ENCODE results near the gene RHBDL2. TPM values are rescaled to one million over a fixed set of nuclear protein-coding genes. Genes with fewer than 3 reads are reported as not detected.

The RHBDL2 gene, protein sequence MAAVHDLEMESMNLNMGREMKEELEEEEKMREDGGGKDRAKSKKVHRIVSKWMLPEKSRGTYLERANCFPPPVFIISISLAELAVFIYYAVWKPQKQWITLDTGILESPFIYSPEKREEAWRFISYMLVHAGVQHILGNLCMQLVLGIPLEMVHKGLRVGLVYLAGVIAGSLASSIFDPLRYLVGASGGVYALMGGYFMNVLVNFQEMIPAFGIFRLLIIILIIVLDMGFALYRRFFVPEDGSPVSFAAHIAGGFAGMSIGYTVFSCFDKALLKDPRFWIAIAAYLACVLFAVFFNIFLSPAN
- total RNA-seq (under 1 TPM in 4 of 9 donors, not detected in 5; 0.11 to 0.69 (median 0.44) TPM), polyA plus RNA-seq (under 1 TPM; 0.07 to 0.35 (median 0.24) TPM)
- long read RNA-seq, donor 1, result 0 reads
- long read RNA-seq, donor 2, result 0 reads
- long read RNA-seq, donor 3, result 0 reads
- long read RNA-seq, donor 4, partial matches to known transcripts, result 0 of 1 reads
- long read RNA-seq, donor 4, other reads (novel, unspliced or antisense), result 1 of 1 reads
- long read RNA-seq, donor 5, result 0 reads
- long read RNA-seq, donor 6, partial matches to known transcripts, result 0 of 1 reads
- long read RNA-seq, donor 6, other reads (novel, unspliced or antisense), result 1 of 1 reads
- long read RNA-seq, donor 7, partial matches to known transcripts, result 9 of 24 reads
- long read RNA-seq, donor 7, other reads (novel, unspliced or antisense), result 15 of 24 reads
- long read RNA-seq, donor 8, result 0 reads
- long read RNA-seq, donor 9, result 0 reads
- long read RNA-seq, donor 10, partial matches to known transcripts, result 91 of 122 reads
- long read RNA-seq, donor 10, other reads (novel, unspliced or antisense), result 31 of 122 reads

DNA sequence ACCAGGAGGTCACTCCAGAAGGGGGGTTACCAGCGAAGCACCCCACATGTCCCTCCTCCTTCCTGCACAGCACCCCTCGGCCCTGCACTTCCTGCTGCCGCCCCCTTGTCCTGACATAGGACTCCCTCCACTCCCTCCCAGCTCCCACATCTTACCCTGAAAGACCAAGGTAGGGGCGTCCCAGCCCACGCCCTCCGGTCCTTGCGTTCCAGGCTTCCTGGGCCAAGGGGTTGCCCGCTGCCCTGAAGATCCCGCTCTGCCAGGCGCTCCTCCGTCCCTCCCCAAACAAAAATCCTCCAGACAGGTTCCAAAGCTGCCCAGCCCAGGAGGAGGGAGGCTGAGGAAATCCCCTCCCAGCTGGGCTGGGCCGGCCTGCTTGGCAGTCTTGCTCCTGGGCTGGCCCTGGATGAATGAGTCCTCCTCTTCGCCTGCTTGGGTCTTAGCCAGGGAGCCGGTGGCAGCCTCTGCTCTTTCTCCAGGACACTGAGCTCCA, at the start of gene RHBDL2:
RHBDL2 (minus strand) TSS at position 304 of the 493 bp plus-strand sequence. CDS start 22,618 bp downstream, outside the sequence.
- Histone ChIP-seq H3K4me3 (peak within 1 kb of the TSS in 2 of 4 donors; percentile 10 to 52), H3K27ac (no peak within 1 kb of the TSS), H3K36me3 (replicated peaks in 1 of 2) (no peaks in the 10 kb centered on the region), H3K27me3 (no peaks in the 10 kb centered on the region), H3K9me3 (replicated peaks in 1 of 3) (no peaks in the 10 kb centered on the region), H3K4me1 (replicated peaks in 1 of 2) (no peaks in the 10 kb centered on the region)
- intact Hi-C loops (cut with DNase I), result no loop called here
- TF ChIP-seq POLR2A (IDR thresholded peaks at IDR 0.05), result no peak
- TF ChIP-seq, protein P1, sequence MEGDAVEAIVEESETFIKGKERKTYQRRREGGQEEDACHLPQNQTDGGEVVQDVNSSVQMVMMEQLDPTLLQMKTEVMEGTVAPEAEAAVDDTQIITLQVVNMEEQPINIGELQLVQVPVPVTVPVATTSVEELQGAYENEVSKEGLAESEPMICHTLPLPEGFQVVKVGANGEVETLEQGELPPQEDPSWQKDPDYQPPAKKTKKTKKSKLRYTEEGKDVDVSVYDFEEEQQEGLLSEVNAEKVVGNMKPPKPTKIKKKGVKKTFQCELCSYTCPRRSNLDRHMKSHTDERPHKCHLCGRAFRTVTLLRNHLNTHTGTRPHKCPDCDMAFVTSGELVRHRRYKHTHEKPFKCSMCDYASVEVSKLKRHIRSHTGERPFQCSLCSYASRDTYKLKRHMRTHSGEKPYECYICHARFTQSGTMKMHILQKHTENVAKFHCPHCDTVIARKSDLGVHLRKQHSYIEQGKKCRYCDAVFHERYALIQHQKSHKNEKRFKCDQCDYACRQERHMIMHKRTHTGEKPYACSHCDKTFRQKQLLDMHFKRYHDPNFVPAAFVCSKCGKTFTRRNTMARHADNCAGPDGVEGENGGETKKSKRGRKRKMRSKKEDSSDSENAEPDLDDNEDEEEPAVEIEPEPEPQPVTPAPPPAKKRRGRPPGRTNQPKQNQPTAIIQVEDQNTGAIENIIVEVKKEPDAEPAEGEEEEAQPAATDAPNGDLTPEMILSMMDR (IDR thresholded peaks at IDR 0.05), result no peak
- DNase-seq, result peak; percentile 65 to 84 (median 77)
- WGBS, 4 donors, result 28 to 49% (median 43%) methylated on average over 12 to 14 of the region's 14 CpGs

DNA sequence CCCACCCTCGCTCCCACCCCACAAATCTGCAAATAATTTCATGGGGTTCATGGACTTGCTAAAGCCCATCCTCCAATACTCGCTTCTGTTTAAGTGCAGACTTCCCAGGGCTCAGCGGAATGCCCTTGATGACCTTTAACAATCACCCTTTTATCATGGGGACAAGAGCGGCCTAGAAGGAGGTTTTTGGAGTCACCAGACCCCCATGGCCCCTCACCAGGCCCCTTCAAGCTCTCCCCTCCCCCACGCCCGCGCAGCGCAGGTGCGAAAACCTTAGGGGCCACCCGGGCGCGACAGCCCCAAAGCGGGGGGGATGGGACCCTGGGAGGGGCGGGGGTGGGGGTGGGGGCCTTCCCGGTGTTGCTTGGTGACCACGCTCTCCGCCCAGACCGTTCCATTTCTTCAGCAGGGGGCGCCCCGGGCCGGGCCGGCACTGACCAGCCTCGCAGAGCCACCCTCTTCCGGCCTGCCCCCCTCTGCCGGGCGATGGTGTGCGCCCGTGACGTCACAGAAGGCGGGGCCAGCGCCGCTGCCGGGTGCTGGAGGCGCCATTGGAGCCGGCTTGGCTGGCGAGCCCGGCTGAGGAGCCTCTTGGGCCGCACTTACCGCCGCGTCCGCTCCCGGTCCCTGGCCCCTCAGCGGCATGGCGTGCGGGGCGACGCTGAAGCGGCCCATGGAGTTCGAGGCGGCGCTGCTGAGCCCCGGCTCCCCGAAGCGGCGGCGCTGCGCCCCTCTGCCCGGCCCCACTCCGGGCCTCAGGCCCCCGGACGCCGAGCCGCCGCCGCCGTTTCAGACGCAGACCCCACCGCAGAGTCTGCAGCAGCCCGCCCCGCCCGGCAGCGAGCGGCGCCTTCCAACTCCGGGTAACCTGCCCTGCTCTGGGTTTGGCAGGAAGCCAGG, 49.4 kb upstream of the RHBDL2 start, which contains the start of gene AKIRIN1:
AKIRIN1 (plus strand) TSS at position 539 of the 900 bp plus-strand sequence; CDS start at position 644, 105 bp downstream.
- Histone ChIP-seq H3K27me3 (no peaks in the 10 kb centered on the region), H3K9me3 (replicated peaks in 1 of 3) (no peaks in the 10 kb centered on the region), H3K36me3 (replicated peaks in 1 of 2) (no peaks in the 10 kb centered on the region), H3K4me3 (peak within 1 kb of the TSS; percentile 20 to 87 (median 69)), H3K27ac (peak within 1 kb of the TSS; percentile 69 to 95 (median 90)), H3K4me1 (replicated peaks in 1 of 2) (peaks cover 15 to 24% of the 10 kb centered on the region in 2 donors)
- DNase-seq, result peak; percentile 98 to 100 (median 99)
- WGBS, 4 donors, result 0 to 6% (median 1%) methylated on average over 4 to 76 of the region's 76 CpGs
- intact Hi-C loops (cut with DNase I), result loop anchor here in 1 of 2 donors (5.0 kb wide), 1 partner anchor 119 kb away; the partner anchor contains the start of gene MYCBP
- peak; percentile 86 to 95 for TF ChIP-seq POLR2A (IDR thresholded peaks at IDR 0.05)
- TF ChIP-seq, protein P1 (IDR thresholded peaks at IDR 0.05), result peak in 3 of 6 experiments; percentile 17 to 35 (median 25)

DNA sequence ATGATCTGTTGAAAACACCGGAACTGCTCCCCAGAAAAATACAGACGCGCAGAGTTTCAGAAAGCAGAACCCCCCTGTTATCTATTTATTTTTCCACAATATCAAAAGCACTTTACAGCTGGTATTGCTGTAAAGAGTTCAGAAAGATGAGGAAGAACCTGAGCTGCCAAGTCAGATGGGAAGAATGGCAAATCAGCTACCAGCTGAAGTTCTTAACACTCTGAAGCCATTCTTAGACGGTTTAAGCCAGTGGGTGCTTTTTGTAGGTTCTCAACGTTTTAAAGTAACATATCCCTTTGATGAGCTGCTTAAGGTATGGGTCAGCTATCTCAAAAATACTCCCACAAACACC, 48.7 kb upstream of the RHBDL2 start:
- peak overlapping the region in 1 of 4 donors; percentile 78 for H3K4me3 ChIP-seq
- WGBS, 4 donors, result 26 to 35% (median 28%) methylated on average over 5 of the region's 5 CpGs
- no peaks in the 10 kb centered on the region for H3K9me3 ChIP-seq (replicated peaks in 1 of 3)
- H3K36me3 ChIP-seq (replicated peaks in 1 of 2), result no peaks in the 10 kb centered on the region
- intact Hi-C loops (cut with DNase I), result loop anchor here in 1 of 2 donors (5.0 kb wide), 1 partner anchor 118 kb away; the partner anchor contains the start of gene MYCBP
- no peak for DNase-seq
- no peaks in the 10 kb centered on the region for H3K27me3 ChIP-seq
- no peak for TF ChIP-seq POLR2A (IDR thresholded peaks at IDR 0.05)
- TF ChIP-seq, protein P1 (IDR thresholded peaks at IDR 0.05), result no peak
- peaks cover 15 to 24% of the 10 kb centered on the region in 2 donors for H3K4me1 ChIP-seq (replicated peaks in 1 of 2)
- peak overlapping the region in 4 of 5 donors; percentile 84 to 95 (median 90) for H3K27ac ChIP-seq
